ENCODE data around the gene FILIP1L.

FILIP1L gene

DNA sequence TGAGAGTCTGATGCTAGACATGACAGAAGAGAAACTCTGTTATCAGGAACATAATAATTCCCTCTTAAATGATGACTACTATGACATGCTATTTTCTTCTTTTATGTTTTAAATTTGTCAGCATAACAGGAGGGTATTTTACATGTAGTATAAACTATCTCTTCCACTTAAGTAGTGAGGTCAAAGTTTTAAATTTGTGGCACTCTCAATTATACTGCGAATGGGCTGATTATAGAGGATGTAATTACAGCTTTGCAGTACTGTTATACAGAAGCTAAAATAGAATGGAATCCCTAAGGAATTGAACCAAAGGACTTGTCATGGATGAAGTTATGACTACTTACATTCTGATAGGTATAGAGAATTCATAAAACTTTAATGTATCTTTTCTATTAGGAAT is 262.3 kb downstream of the FILIP1L start:
- TF ChIP-seq, protein P1, sequence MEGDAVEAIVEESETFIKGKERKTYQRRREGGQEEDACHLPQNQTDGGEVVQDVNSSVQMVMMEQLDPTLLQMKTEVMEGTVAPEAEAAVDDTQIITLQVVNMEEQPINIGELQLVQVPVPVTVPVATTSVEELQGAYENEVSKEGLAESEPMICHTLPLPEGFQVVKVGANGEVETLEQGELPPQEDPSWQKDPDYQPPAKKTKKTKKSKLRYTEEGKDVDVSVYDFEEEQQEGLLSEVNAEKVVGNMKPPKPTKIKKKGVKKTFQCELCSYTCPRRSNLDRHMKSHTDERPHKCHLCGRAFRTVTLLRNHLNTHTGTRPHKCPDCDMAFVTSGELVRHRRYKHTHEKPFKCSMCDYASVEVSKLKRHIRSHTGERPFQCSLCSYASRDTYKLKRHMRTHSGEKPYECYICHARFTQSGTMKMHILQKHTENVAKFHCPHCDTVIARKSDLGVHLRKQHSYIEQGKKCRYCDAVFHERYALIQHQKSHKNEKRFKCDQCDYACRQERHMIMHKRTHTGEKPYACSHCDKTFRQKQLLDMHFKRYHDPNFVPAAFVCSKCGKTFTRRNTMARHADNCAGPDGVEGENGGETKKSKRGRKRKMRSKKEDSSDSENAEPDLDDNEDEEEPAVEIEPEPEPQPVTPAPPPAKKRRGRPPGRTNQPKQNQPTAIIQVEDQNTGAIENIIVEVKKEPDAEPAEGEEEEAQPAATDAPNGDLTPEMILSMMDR (conservative IDR thresholded peaks at IDR 0.05): no peak
- no peak for TF ChIP-seq ZFX (IDR thresholded peaks at IDR 0.05)
- H3K27ac ChIP-seq: no peak overlapping the region

DNA sequence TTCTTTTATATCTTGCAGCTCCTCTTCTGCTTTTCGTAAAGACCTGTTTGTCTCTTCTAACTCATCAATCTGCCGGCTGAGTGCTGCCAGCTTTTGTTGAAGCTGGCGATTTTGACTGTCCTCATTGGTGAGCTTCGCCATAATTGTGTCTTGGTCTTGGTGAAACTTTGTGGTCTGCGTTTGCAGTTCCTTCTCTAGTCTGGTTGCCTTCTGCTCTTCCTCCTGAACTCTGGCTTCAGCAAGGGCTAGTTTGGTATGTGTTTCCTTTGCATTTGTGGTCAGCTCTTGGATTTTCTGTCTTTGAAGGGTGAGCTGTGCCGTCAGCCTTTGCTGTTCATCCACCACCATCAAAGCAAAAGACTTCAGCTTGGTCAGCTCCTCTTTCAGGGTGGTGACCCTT is 263.7 kb downstream of the FILIP1L start:
- TF ChIP-seq ZFX (IDR thresholded peaks at IDR 0.05): no peak
- TF ChIP-seq, protein P1 (conservative IDR thresholded peaks at IDR 0.05): no peak
- no peak overlapping the region for H3K27ac ChIP-seq

DNA sequence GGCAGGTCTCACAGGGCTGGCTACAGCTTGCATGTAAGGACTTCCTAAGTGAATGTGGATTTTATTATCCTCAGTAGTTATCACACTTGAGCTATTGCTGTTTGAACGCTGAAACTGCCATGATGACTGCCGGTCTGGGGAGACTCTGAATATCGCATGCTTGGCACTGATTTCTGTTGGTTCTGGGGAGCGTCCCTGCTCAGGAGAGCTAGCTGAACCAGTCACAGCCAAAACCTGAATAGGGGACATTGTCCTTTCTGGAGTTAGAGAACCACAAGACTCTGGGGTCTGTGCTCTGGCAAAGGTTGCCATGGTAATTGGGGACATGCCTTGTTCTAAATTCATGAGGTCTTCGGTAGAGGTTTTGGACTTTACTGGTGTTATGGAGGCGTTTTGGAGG is 265.9 kb downstream of the FILIP1L start:
- TF ChIP-seq, protein P1 (conservative IDR thresholded peaks at IDR 0.05): no peak
- TF ChIP-seq ZFX (IDR thresholded peaks at IDR 0.05): no peak
- H3K27ac ChIP-seq: no peak overlapping the region

DNA sequence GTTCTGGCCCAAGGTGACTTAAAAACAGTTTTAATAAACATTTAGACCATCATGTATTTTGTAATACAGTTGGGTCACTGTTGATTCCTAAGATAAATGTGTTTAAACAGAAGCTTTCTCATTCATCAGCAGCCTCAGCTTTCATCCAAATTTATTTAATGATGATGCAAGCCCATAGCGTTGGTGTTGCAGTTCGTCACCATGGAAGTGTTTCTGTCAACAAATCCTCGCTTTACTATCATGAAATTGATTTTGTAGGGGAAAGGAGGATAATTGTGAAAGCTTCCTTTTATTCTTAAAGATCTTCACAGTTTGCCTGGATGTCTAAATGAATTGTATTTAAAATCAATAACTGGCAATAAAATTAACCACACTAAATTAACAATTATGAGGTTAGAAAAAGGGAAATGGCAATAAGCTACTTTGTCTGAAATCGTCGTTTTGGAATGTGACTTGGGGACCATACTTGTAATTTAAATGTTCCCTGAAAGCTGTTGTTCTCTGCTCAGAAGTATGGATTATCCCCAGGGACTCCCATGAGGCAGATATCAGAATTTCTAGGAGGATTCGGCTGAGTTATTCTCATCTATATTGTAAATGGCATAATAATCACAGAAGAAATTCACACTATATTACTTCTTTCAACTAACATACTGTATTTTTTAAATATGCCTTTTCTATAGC is 267.7 kb downstream of the FILIP1L start:
- H3K27ac ChIP-seq: no peak overlapping the region
- TF ChIP-seq, protein P1 (conservative IDR thresholded peaks at IDR 0.05): no peak
- TF ChIP-seq ZFX (IDR thresholded peaks at IDR 0.05): no peak

DNA sequence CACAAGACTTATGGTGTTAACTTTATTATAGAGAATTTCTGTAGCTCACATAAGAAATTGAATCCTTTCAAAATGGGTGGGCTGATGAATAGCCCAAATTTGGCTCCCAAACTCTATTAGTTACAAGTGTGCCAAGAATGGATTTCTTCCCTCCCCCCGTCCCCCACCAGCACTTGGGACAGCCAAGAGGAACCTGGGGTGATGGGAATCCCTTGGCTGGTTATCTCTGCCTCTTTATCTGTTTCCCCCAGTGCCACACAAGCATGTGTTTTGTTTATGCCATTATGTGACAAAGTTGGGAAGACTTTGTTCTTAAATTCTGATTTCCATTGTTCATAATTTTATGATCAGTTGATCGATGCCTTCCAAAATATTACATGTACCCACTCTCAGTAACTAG is 268.3 kb downstream of the FILIP1L start:
- TF ChIP-seq, protein P1 (conservative IDR thresholded peaks at IDR 0.05): no peak
- TF ChIP-seq ZFX (IDR thresholded peaks at IDR 0.05): no peak
- H3K27ac ChIP-seq: no peak overlapping the region

DNA sequence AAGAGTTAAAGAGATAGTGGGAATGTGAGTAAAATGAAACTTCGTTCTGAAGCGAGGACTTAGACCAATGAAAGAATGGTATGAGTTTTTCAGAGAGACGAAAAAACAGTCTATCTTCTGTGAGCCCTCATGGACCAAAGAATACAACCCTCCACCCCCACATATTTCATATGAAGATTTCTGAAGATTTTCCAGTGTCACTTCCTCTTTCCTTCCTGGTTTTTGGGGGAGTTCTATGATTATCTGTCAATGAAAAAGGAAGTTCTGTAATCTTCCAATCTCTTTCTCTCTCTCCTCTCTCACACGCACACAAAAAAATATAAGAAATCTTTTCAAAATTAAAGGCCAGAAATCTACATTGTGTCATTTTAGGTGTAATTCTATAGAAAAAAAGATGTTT is 269.0 kb downstream of the FILIP1L start:
- no peak overlapping the region for H3K27ac ChIP-seq
- TF ChIP-seq, protein P1 (conservative IDR thresholded peaks at IDR 0.05): no peak
- TF ChIP-seq ZFX (IDR thresholded peaks at IDR 0.05): no peak

DNA sequence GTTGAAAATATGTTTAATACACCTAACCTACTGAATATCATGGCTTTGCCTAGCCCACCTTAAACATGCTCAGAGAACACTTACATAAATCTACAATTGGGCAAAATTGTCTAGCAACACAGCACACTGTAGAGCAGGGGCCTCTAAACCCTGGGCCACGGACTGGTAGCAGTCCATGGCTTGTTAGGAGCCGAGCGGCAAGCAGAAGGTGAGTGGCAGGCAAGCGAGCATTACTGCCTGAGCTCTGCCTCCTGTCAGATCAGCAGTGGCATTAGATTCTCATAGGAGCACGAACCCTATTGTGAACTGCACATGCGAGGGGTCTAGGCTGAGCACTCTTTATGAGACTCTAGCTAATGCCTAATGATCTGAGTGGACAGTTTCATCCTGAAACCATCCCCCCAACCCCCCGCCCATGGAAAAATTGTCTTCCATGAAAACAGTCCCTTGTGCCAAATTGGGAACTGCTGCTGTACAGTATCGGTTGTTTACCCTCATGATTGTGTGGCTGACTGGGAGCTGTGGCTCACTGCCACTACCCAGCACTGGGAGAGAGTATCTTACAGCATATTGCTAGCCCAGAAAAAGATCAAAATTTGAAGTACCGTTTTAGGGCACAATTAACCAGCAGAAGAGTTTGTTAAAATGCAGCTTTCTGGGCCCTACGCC is 270.6 kb downstream of the FILIP1L start:
- H3K27ac ChIP-seq: no peak overlapping the region
- no peak for TF ChIP-seq ZFX (IDR thresholded peaks at IDR 0.05)
- TF ChIP-seq, protein P1 (conservative IDR thresholded peaks at IDR 0.05): peak; percentile 46
